LNCaP clone FGC (cell line): Measurements from ENCODE around the gene LMO7.

ENCODE experiments used
- DNase-seq: peaks from one replicate; pipeline ENCODE4 v3.0.0-alpha.2; 2011; ENCODE audit warnings: low read depth
- H3K4me3 ChIP-seq: 2 replicates; pipeline ENCODE4 v1.5.1; 2011; ENCODE audit warnings: mild to moderate bottlenecking, low read depth, low read length, control low read depth
- TF ChIP-seq, protein P1 (sequence below): IDR thresholded peaks from 2 replicates; pipeline ENCODE4 v1.5.1; 2012; ENCODE audit warnings: mild to moderate bottlenecking; ENCODE audit not compliant: control insufficient read depth, insufficient read depth; ENCODE audit errors: extremely low read depth

LMO7 gene

GRCh38 chr13:75794663-75795062 lies 158.5 kb downstream of the LMO7 start:
- TF ChIP-seq, protein P1, sequence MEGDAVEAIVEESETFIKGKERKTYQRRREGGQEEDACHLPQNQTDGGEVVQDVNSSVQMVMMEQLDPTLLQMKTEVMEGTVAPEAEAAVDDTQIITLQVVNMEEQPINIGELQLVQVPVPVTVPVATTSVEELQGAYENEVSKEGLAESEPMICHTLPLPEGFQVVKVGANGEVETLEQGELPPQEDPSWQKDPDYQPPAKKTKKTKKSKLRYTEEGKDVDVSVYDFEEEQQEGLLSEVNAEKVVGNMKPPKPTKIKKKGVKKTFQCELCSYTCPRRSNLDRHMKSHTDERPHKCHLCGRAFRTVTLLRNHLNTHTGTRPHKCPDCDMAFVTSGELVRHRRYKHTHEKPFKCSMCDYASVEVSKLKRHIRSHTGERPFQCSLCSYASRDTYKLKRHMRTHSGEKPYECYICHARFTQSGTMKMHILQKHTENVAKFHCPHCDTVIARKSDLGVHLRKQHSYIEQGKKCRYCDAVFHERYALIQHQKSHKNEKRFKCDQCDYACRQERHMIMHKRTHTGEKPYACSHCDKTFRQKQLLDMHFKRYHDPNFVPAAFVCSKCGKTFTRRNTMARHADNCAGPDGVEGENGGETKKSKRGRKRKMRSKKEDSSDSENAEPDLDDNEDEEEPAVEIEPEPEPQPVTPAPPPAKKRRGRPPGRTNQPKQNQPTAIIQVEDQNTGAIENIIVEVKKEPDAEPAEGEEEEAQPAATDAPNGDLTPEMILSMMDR: no peak
- DNase-seq: no peak
- no peak overlapping the region for H3K4me3 ChIP-seq

GRCh38 chr13:75795274-75795673 lies 159.1 kb downstream of the LMO7 start:
- no peak overlapping the region for H3K4me3 ChIP-seq
- TF ChIP-seq, protein P1: no peak
- DNase-seq: no peak

- DNase-seq: no peak
- TF ChIP-seq, protein P1: no peak
- no peak overlapping the region for H3K4me3 ChIP-seq
These were observed 160.7 kb downstream of the LMO7 start for GRCh38 chr13:75796825-75797224.

DNA sequence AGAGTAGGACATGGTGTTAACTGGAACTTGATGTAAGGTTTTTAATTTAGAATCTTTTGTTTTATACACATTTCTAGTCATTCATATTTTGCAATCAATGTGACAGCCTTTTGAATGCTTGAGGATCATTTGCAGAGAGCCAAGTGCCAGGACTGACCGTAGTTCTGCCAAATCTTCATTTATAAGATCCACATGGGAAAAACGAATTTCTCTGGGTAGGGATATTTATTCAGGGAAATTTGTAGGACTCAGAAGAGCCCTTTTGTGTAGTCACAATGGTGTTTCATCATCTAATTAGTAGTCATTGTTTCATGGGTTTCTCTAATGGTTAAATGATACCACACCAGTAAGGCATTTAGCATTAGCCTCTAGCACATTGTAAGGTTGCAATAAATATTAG lies 161.1 kb downstream of the LMO7 start:
- DNase-seq: no peak
- TF ChIP-seq, protein P1: no peak
- H3K4me3 ChIP-seq: no peak overlapping the region

- DNase-seq: no peak
- TF ChIP-seq, protein P1: no peak
- no peak overlapping the region for H3K4me3 ChIP-seq
These were observed 161.6 kb downstream of the LMO7 start for GRCh38 chr13:75797719-75798118.

DNA sequence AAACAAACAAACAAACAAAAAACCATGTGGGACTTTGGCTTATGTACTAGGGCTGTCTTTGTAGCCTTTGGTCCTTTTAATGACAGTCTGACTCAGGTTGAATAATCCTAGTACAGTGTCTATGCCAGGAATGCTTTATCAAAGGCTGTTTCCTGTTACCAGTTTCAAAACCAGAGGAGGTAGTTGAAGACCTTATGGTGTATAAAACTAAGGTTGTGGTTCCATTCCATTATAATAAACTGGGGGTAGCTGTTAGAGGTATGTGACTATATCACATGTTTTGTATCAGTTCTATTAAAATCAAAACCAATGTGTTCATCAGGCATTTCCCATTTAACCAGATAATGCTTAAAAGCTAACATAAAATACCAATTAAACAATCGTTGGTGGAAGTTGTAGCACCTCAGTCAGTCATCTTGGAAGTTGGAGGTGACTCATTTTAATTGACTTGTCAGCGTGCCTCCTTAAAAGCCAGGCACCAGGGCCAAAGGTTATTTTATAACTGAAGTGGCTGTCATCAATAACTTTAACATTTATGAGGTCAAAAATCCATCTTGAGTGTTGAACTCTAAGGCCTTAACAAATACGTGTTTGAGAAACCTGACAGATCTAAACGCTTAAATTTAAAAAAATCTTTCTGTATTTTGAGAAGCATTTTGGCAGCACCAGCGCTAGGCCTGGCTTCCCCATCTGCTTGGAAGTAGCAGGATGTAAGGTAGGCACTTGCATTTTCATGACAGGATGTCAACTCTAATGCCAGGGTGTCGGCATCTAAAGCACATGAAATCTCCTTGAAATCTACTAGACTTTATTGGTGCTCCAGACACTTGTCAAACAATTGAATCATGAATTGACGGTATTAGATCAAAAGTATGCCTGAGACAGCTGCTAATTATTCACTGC lies 162.5 kb downstream of the LMO7 start:
- no peak overlapping the region for H3K4me3 ChIP-seq
- TF ChIP-seq, protein P1: no peak
- no peak for DNase-seq

DNA sequence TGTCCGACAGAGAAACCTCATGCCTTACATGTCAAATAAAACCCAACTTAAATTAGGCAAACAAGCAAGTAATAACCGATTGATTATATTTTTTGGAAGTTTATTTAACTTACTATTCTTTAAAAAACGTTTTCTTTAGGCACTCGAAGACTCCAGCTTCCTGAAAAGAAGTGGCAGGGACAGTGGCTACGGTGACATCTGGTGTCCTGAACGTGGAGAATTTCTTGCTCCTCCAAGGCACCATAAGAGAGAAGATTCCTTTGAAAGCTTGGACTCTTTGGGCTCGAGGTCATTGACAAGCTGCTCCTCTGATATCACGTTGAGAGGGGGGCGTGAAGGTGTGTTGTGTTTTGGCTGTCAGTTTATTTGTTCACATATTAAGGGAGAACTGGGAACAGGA lies 164.4 kb downstream of the LMO7 start:
- TF ChIP-seq, protein P1: peak; percentile 38
- DNase-seq: no peak
- H3K4me3 ChIP-seq: no peak overlapping the region
